LNCAP (cell line): ENCODE measurements around the gene ARL11.

Experiments used
- CTCF ChIP-seq: fragments of 450-650 bp; IDR thresholded peaks from 2 replicates; pipeline ENCODE4 v1.5.1; 2017; ENCODE audit warnings: mild to moderate bottlenecking

The ARL11 gene

GRCh38 chr13:49594576-49594975 lies 33.7 kb upstream of the ARL11 start:
- TF ChIP-seq CTCF: no peak

- TF ChIP-seq CTCF: no peak
These were observed 32.1 kb upstream of the ARL11 start for GRCh38 chr13:49596221-49596620.

- no peak for TF ChIP-seq CTCF
These were observed 31.2 kb upstream of the ARL11 start for GRCh38 chr13:49597043-49597641.

- TF ChIP-seq CTCF: no peak
These were observed 26.3 kb upstream of the ARL11 start for GRCh38 chr13:49602005-49602404.

GRCh38 chr13:49604570-49604969 lies 23.7 kb upstream of the ARL11 start:
- no peak for TF ChIP-seq CTCF

- peak; percentile 73 for TF ChIP-seq CTCF
These were observed 21.3 kb upstream of the ARL11 start for GRCh38 chr13:49606747-49607648.

- TF ChIP-seq CTCF: no peak
These were observed 20.5 kb upstream of the ARL11 start for GRCh38 chr13:49607761-49608160.
